WTC11 (cell line): ENCODE measurements around the gene TH.

Experiments used
- TF ChIP-seq, protein P1 (sequence below): sonication (generic); formaldehyde crosslinking; IDR thresholded peaks from 2 replicates; pipeline ENCODE4 v1.8.0; 2023; ENCODE audit warnings: missing genetic modification reagents
- TF ChIP-seq, protein P2 (sequence below): sonication (generic); formaldehyde crosslinking; IDR thresholded peaks from 2 replicates; pipeline ENCODE4 v1.8.0; 2022; ENCODE audit warnings: mild to moderate bottlenecking, missing genetic modification reagents

DNA sequence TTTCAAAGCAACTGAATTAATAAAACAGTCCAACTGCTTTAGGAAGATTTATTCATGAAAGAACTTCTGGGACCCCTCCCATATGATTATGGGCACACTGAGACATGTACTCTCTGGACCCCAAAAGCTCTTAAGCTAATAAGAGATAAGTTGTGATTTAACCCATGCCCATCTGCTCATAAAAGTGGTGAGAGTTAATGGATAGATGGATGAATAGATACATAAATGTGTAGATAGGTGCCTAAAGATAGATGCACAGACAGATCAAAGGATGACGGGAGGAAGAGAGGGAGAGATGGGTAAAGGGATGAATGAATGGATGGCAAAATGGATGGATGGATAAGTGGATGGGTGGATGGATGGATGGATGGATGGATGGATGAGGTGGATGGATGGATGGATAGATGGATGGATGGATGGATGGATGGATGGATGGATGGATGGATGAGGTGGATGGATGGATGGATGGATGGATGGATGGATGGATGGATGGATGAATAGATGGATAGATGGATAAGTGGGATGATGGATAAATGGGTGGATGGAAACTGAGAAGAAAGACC, 29.4 kb upstream of the TH start:
- TF ChIP-seq, protein P1, sequence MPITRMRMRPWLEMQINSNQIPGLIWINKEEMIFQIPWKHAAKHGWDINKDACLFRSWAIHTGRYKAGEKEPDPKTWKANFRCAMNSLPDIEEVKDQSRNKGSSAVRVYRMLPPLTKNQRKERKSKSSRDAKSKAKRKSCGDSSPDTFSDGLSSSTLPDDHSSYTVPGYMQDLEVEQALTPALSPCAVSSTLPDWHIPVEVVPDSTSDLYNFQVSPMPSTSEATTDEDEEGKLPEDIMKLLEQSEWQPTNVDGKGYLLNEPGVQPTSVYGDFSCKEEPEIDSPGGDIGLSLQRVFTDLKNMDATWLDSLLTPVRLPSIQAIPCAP, result no peak
- TF ChIP-seq, protein P2, sequence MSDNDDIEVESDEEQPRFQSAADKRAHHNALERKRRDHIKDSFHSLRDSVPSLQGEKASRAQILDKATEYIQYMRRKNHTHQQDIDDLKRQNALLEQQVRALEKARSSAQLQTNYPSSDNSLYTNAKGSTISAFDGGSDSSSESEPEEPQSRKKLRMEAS, result no peak
